SK-N-SH treated with all-trans-retinoic acid at 6 μM for 48 hours (cell line): ENCODE data around the gene GLB1L3.

Source experiments
- ATAC-seq: fragments of 200-7000 bp; cut with Tn5 transposase; 3 replicates; pipeline ENCODE4 v1.9.1; 2020; ENCODE audit warnings: mild to moderate bottlenecking, moderate library complexity
- ARNTL ChIP-seq: fragments of 450-650 bp; formaldehyde crosslinking; IDR thresholded peaks from 2 replicates; pipeline ENCODE4 v1.5.0; 2020; ENCODE audit warnings: low read depth, mild to moderate bottlenecking, moderate library complexity, borderline replicate concordance
- BACH2 ChIP-seq: fragments of 250-450 bp; sonication (Bioruptor Pico); IDR thresholded peaks from 2 replicates; pipeline ENCODE4 v1.9.0; 2021; ENCODE audit warnings: mild to moderate bottlenecking, borderline replicate concordance
- CSDC2 ChIP-seq: fragments of 250-450 bp; sonication (Bioruptor Pico); IDR thresholded peaks from 2 replicates; pipeline ENCODE4 v1.5.0; 2020; ENCODE audit warnings: mild to moderate bottlenecking, moderate library complexity
- CSRNP3 ChIP-seq: fragments of 250-450 bp; sonication (Bioruptor Pico); IDR thresholded peaks from 2 replicates; pipeline ENCODE4 v1.5.1; 2021; ENCODE audit warnings: mild to moderate bottlenecking, moderate library complexity
- GLIS3 ChIP-seq: fragments of 250-450 bp; sonication (Bioruptor Pico); IDR thresholded peaks from 2 replicates; pipeline ENCODE4 v1.5.0; 2020; ENCODE audit warnings: mild to moderate bottlenecking, moderate library complexity
- ISL1 ChIP-seq: fragments of 250-450 bp; sonication (Bioruptor Pico); IDR thresholded peaks from 2 replicates; pipeline ENCODE4 v2.1.2; 2022; ENCODE audit warnings: mild to moderate bottlenecking, moderate library complexity
- OSR1 ChIP-seq: fragments of 250-450 bp; sonication (Bioruptor Pico); IDR thresholded peaks from 2 replicates; pipeline ENCODE4 v1.8.0; 2022; ENCODE audit warnings: moderate library complexity, mild to moderate bottlenecking, inconsistent platforms
- POU6F1 ChIP-seq: fragments of 250-450 bp; sonication (Bioruptor Pico); IDR thresholded peaks from 2 replicates; pipeline ENCODE4 v1.8.0; 2021; ENCODE audit warnings: low read depth, mild to moderate bottlenecking, moderate library complexity, borderline replicate concordance
- PPARA ChIP-seq: fragments of 250-450 bp; sonication (Bioruptor Pico); IDR thresholded peaks from 2 replicates; pipeline ENCODE4 v1.5.0; 2020; ENCODE audit warnings: mild to moderate bottlenecking, borderline replicate concordance
- RARB ChIP-seq: fragments of 250-450 bp; sonication (Bioruptor Pico); IDR thresholded peaks from 2 replicates; pipeline ENCODE4 v1.8.0; 2021; ENCODE audit warnings: mild to moderate bottlenecking, moderate library complexity
- SNAI2 ChIP-seq: fragments of 250-450 bp; sonication (Bioruptor Pico); IDR thresholded peaks from 2 replicates; pipeline ENCODE4 v1.5.0; 2020; ENCODE audit warnings: mild to moderate bottlenecking, moderate library complexity
- TCF4 ChIP-seq: fragments of 250-450 bp; sonication (Bioruptor Pico); IDR thresholded peaks from 2 replicates; pipeline ENCODE4 v1.8.0; 2021; ENCODE audit warnings: mild to moderate bottlenecking, moderate library complexity, borderline replicate concordance
- TOX ChIP-seq: fragments of 250-450 bp; sonication (Bioruptor Pico); IDR thresholded peaks from 2 replicates; pipeline ENCODE4 v1.8.0; 2021; ENCODE audit warnings: mild to moderate bottlenecking, moderate library complexity, borderline replicate concordance
- ZC3H10 ChIP-seq: fragments of 250-450 bp; sonication (Bioruptor Pico); IDR thresholded peaks from 2 replicates; pipeline ENCODE4 v1.5.1; 2021; ENCODE audit warnings: mild to moderate bottlenecking, moderate library complexity
- ZFP3 ChIP-seq: fragments of 250-450 bp; sonication (Bioruptor Pico); IDR thresholded peaks from 2 replicates; pipeline ENCODE4 v1.5.0; 2020; ENCODE audit warnings: mild to moderate bottlenecking, moderate library complexity
- ZFP30 ChIP-seq: fragments of 450-650 bp; formaldehyde crosslinking; IDR thresholded peaks from 2 replicates; pipeline ENCODE4 v1.5.0; 2022; ENCODE audit warnings: mild to moderate bottlenecking, moderate library complexity
- ZNF565 ChIP-seq: fragments of 450-650 bp; formaldehyde crosslinking; conservative IDR thresholded peaks from 2 replicates; pipeline ENCODE4 v1.5.0; 2020; ENCODE audit warnings: low read depth, mild to moderate bottlenecking, moderate library complexity
- ZNF70 ChIP-seq: fragments of 450-650 bp; formaldehyde crosslinking; IDR thresholded peaks from 2 replicates; pipeline ENCODE4 v1.5.0; 2020; ENCODE audit warnings: mild to moderate bottlenecking, moderate library complexity
- ZNF8 ChIP-seq: fragments of 450-650 bp; formaldehyde crosslinking; IDR thresholded peaks from 2 replicates; pipeline ENCODE4 v1.5.0; 2020; ENCODE audit warnings: mild to moderate bottlenecking, moderate library complexity
- TF ChIP-seq, protein P1 (sequence below): fragments of 250-450 bp; sonication (Bioruptor Pico); IDR thresholded peaks from 2 replicates; pipeline ENCODE4 v1.8.0; 2020; ENCODE audit warnings: mild to moderate bottlenecking, moderate library complexity, borderline replicate concordance
- TF ChIP-seq, protein P2 (sequence below): fragments of 250-450 bp; sonication (Bioruptor Pico); IDR thresholded peaks from 2 replicates; pipeline ENCODE4 v1.5.1; 2020; ENCODE audit warnings: low read depth, mild to moderate bottlenecking, moderate library complexity

Gene GLB1L3

DNA sequence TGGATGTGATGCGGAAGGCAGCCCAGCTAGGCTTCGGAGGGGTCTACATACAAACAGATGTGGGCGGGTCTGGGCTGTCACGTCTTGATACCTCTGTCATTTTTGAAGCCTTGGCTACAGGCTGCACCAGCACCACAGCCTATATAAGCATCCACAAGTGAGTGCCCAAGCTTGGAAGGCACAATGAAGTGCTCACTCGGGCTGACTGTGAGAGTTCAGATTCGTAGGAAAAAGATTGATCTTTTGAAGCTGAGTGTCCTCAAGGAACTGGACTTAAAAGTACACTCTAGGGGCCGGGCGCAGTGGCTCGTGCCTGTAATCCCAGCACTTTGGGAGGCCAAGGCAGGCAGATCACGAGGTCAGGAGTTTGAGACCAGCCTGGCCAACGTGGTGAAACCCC is 19.1 kb upstream of the GLB1L3 start (continued):
- TF ChIP-seq ARNTL (CRISPR knock-in tag) (no peak), ISL1 (no peak), TOX (CRISPR knock-in tag) (no peak)

DNA sequence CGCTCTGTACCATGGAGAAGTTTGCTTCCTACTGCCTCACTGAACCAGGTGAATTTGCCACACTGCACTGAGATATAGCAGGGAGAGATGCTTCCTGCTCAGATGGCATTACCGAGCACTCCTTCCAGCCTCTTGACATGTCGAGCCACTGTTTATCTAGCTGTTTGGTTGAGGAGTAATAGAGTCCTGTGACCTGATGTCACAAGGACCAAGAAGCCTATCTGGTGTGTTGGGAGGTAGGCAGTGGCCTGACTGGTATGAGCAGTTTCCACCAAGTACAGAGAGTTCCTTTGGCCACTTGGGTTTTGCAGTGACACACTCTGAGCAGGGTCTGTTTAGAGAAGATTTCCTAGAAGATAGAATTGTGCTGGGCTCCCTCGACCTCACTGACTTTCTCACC is 17.6 kb upstream of the GLB1L3 start:
- ATAC-seq, result no peak
- TF ChIP-seq, protein P1, sequence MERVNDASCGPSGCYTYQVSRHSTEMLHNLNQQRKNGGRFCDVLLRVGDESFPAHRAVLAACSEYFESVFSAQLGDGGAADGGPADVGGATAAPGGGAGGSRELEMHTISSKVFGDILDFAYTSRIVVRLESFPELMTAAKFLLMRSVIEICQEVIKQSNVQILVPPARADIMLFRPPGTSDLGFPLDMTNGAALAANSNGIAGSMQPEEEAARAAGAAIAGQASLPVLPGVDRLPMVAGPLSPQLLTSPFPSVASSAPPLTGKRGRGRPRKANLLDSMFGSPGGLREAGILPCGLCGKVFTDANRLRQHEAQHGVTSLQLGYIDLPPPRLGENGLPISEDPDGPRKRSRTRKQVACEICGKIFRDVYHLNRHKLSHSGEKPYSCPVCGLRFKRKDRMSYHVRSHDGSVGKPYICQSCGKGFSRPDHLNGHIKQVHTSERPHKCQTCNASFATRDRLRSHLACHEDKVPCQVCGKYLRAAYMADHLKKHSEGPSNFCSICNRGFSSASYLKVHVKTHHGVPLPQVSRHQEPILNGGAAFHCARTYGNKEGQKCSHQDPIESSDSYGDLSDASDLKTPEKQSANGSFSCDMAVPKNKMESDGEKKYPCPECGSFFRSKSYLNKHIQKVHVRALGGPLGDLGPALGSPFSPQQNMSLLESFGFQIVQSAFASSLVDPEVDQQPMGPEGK (CRISPR knock-in tag), result no peak
- TF ChIP-seq ZNF8 (CRISPR knock-in tag) (no peak), ARNTL (CRISPR knock-in tag) (no peak), OSR1 (CRISPR knock-in tag) (no peak), PPARA (CRISPR knock-in tag) (no peak), ZFP30 (no peak), ZC3H10 (CRISPR knock-in tag) (no peak), BACH2 (no peak), CSDC2 (CRISPR knock-in tag) (no peak), ZFP3 (no peak)
- TF ChIP-seq, protein P2, sequence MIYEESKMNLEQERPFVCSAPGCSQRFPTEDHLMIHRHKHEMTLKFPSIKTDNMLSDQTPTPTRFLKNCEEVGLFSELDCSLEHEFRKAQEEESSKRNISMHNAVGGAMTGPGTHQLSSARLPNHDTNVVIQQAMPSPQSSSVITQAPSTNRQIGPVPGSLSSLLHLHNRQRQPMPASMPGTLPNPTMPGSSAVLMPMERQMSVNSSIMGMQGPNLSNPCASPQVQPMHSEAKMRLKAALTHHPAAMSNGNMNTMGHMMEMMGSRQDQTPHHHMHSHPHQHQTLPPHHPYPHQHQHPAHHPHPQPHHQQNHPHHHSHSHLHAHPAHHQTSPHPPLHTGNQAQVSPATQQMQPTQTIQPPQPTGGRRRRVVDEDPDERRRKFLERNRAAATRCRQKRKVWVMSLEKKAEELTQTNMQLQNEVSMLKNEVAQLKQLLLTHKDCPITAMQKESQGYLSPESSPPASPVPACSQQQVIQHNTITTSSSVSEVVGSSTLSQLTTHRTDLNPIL (CRISPR knock-in tag), result no peak

DNA sequence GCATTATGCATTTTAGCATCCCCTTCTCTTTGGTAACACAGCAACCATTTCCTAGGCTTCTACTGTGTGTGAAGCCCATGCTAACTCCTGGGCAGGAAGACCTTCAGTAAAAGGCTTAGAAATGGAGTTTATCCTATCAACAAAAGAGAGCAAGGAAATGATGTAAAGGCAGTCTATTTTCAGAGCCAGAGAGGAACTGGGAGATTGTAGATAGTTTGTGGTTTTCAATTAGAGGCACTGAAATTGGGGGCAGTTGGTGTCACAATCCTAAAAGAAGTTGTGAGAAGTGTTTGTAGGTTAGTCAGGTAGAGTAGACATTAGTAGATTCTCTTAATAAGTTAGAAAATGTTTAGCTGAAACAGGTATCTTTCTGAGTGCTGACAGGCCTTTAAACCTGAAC is 15.7 kb upstream of the GLB1L3 start:
- ATAC-seq, result no peak
- no peak for TF ChIP-seq BACH2
- TF ChIP-seq OSR1 (CRISPR knock-in tag), result no peak

DNA sequence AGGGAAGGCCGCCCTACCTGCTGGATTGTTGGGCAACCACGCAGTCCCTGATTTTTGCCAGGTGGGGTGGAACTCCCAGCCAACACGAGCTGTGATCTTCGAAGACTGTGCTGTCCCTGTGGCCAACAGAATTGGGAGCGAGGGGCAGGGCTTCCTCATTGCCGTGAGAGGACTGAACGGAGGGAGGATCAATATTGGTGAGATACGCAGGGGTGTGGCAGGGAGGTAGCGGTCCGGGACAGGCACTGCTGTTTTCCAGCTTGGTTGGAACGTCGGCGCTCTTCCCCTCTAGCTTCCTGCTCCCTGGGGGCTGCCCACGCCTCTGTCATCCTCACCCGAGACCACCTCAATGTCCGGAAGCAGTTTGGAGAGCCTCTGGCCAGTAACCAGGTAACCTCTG is 15.2 kb upstream of the GLB1L3 start:
- no peak for TF ChIP-seq ZNF8 (CRISPR knock-in tag)
- TF ChIP-seq ARNTL (CRISPR knock-in tag), result no peak
- TF ChIP-seq PPARA (CRISPR knock-in tag), result no peak
- no peak for TF ChIP-seq TOX (CRISPR knock-in tag)
- TF ChIP-seq ISL1, result no peak
- no peak for TF ChIP-seq CSRNP3 (CRISPR knock-in tag)
- no peak for TF ChIP-seq ZFP3
- no peak for TF ChIP-seq ZFP30
- no peak for TF ChIP-seq RARB
- no peak for TF ChIP-seq ZNF565 (CRISPR knock-in tag)
- TF ChIP-seq BACH2, result no peak
- TF ChIP-seq ZNF70 (CRISPR knock-in tag), result no peak
- TF ChIP-seq SNAI2 (CRISPR knock-in tag), result no peak
- no peak for TF ChIP-seq POU6F1
- TF ChIP-seq, protein P2 (CRISPR knock-in tag), result no peak
- no peak for TF ChIP-seq TCF4 (CRISPR knock-in tag)
- TF ChIP-seq GLIS3 (CRISPR knock-in tag), result no peak
- TF ChIP-seq, protein P1 (CRISPR knock-in tag), result no peak
- TF ChIP-seq, all 23 proteins: peak for 0
- no peak for ATAC-seq
